ENCODE results near the gene UBAP2.
"Not testable (repeated sequence)": the region's sequence is repeated elsewhere in the genome, so short reads cannot be mapped to it uniquely, and the experiment has no call there.

UBAP2 gene

DNA sequence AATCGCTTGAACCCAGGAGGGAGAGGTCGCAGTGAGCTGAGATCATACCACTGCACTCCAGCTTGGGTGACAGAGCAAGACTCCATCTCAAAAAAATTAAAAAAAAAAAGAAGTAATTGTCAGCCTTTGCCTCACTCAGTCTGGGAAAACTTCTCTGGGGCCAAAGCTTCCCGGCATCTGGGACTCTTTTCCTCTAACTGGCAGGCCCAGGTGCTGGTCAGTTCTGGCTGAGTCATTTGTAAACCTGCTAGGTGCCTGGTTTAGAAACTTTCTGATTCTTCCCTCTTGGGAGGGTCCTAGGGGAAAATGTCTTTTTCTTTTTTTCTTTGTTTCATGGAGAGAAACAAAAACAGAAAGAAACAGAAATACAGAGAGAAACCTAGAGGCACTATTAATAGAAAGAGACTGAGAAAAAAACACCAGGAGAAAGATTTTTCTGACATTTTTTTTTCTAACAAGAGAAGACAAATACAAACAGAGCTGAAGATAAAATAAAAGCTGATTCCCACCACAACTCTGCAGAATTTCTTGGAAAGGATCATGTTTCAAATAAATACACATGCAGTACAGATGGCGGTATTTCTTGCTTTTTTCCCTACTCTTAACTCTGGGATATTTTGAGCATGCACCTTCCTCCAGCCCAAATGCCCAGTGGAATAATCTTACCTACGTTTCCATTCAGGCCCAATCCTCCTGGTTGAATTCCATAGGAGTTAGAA, 22.1 kb upstream of the UBAP2 start:
- peaks cover 3% of the 10 kb centered on the region for H3K4me1 Mint-ChIP-seq (ENCODE audit: low read depth)
- no peak overlapping the region for H3K27ac Mint-ChIP-seq
- no peak overlapping the region for H3K4me3 Mint-ChIP-seq

DNA sequence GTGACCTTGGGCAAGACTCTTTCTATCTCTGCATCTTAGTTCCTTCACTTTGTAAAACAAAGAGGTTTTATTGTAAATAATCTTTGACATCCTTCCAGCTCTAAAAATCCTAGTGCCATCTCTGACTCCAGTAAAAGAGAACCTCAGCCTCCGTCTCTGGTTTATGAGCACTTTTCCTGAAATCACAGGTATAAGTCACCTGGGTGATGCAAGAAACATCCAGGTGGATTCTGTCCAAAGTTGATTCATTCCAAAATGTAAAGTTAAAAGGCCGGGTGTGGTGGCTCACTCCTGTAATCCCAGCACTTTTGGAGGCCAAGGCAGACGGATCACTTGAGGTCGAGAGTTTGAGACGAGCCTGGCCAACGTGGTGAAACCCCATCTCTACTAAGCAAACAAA, 21.1 kb upstream of the UBAP2 start:
- no peak overlapping the region for H3K4me3 Mint-ChIP-seq
- no peaks in the 10 kb centered on the region for H3K9me3 Mint-ChIP-seq (ENCODE audit: low read depth)
- no peaks in the 10 kb centered on the region for H3K27me3 Mint-ChIP-seq
- H3K36me3 Mint-ChIP-seq = no peaks in the 10 kb centered on the region
- peaks cover 3% of the 10 kb centered on the region for H3K4me1 Mint-ChIP-seq (ENCODE audit: low read depth)
- H3K27ac Mint-ChIP-seq = no peak overlapping the region

More for the DNA sequence above, 22.1 kb upstream of the UBAP2 start:
- H3K27me3 Mint-ChIP-seq = no peaks in the 10 kb centered on the region
- H3K36me3 Mint-ChIP-seq = no peaks in the 10 kb centered on the region
- no peaks in the 10 kb centered on the region for H3K9me3 Mint-ChIP-seq (ENCODE audit: low read depth)

DNA sequence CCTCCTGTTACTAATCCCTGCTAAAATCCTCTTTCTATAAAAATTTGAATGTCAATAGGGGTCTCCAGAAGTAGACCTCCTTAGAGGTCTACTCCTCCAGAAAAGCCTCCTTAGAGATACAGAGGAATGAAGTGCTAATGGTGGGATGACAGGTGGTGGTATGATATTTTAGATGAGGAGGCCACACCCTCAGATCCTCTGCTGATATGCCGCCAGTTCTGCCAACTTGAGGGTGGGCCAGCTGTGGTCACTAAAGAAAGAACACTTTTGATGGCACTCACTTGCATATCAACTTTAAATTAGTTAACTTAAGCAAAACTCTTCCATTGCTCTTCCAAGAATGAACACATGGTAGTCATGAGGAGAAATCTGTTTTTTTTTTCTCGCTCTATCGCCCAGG, 16.9 kb upstream of the UBAP2 start:
- Mint-ChIP-seq H3K4me3 (no peak overlapping the region), H3K4me1 (ENCODE audit: low read depth) (no peaks in the 10 kb centered on the region), H3K27me3 (no peaks in the 10 kb centered on the region), H3K27ac (no peak overlapping the region), H3K9me3 (ENCODE audit: low read depth) (no peaks in the 10 kb centered on the region), H3K36me3 (no peaks in the 10 kb centered on the region)

DNA sequence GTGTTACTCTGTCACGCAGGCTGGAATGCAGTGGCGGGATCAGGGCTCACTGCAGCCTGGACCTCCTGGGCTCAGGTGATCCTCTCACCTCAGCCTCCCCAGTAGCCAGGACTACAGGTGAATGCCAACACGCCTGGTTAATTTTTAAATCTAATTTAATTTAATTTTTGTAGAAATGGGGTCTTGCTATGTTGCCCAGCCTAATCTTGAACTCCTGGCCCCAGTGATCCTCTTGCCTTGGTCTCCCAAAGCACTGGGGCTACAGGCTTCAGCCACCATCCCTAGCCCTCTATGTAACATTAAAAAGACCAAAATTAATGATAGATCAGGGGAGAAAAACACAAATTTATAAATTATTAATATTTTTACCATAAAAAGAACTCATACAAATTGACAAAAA, 11.3 kb upstream of the UBAP2 start:
- Mint-ChIP-seq H3K9me3 (ENCODE audit: low read depth) (no peaks in the 10 kb centered on the region), H3K4me3 (no peak overlapping the region), H3K27me3 (no peaks in the 10 kb centered on the region), H3K27ac (no peak overlapping the region), H3K4me1 (ENCODE audit: low read depth) (no peaks in the 10 kb centered on the region), H3K36me3 (no peaks in the 10 kb centered on the region)

DNA sequence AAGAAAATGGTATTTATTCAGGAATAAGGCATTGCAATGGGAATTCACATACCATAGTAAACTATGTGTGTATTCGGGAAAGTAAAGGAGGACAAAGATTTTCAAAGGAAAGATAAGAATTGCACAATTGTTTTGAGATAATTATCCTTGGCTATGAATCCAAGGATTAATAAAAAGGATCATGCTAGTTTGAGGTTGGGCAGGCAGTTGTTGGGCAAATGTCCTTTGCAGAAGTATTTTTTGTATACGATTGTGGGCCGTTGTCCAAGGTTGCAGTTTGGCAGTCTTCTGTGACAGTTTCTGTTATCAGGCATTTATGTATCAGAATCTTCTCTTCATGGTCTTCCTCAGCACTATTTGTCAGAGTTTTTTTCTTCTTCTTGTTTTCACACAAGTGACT, 10.6 kb upstream of the UBAP2 start:
- Mint-ChIP-seq H3K36me3 (no peaks in the 10 kb centered on the region), H3K9me3 (ENCODE audit: low read depth) (no peaks in the 10 kb centered on the region), H3K4me3 (no peak overlapping the region), H3K27me3 (no peaks in the 10 kb centered on the region), H3K27ac (no peak overlapping the region), H3K4me1 (ENCODE audit: low read depth) (no peaks in the 10 kb centered on the region)

DNA sequence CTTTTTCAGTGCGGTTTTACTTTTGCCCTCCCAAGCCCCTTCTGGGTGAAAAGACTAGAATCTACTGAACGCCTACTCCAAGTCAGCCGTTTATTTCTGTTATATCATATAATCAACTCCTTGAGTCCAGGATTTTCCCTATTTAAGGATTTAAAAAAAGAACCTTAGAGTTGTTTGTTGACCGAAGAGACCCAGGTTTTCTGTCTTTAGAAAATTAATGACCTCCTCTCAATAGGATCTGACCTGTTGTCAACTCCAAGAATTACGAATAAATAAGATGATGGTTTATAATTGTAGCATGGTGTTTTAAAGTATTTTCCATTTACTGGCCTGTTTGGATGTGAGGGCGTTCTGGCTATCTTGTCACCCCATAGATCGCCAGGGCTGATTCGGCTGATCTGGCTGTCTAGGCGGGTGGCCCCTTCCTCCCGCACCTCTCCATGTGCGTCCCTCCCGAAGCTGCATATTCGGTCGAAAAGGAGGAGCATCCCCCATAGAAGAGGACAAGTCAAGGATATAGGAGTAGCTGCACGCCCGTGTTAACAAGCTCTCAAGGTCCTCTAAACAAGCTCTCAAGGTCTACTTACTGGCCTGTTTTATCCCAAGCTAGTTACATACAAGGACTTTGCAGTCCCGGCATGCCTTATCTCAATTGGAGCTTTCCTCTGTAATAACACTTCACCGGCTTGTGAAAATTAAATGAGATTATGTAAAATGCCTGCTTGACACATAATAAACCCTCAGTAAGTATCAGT, 1.1 kb upstream of the UBAP2 start:
- H3K4me1 Mint-ChIP-seq (ENCODE audit: low read depth) = peaks cover 28% of the 10 kb centered on the region
- no peaks in the 10 kb centered on the region for H3K27me3 Mint-ChIP-seq
- no peaks in the 10 kb centered on the region for H3K36me3 Mint-ChIP-seq
- peak overlapping the region; percentile 97 for H3K4me3 Mint-ChIP-seq
- peak overlapping the region; percentile 100 for H3K27ac Mint-ChIP-seq
- no peaks in the 10 kb centered on the region for H3K9me3 Mint-ChIP-seq (ENCODE audit: low read depth)

DNA sequence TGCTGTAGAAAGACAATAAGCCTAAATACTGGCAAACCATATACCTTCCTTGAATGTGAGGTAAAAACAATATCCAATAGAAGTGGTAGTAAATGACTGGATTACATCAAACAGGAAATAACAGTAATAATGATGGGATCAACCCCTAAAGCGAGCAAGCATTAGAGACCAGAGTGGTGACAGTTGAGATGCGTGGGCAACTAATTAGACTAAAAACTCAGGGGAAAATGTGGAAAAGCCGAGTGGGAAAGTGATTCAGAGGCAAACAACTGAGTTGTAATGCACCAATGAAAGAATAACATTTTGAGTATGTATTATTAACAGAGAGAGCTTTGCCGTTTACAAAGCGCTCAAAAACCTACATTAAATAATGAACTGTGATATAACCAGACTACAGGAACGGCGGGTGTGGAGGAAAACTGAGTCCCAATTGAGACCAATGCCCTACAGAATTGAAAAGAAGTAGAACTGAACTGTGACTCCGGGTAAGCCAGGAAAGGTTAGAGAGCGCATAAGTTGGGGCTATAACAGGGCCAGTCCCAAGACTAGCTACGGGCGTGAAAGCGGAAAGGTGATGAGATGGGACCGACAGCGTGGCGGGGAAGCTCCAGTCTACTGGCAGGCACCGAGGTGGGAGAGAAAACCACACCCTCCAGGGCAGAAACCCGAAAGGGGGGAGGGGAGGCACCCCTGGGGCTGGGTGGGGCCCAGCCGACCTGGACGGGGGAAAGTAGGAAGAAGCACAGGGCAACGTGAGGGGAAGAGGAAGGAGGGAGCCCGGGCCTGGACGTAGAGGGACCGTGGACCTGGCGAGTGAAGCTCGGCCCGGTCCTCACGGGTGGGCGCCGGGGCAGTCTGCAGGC, 592 bp downstream of the UBAP2 start:
- peak overlapping the region; percentile 100 for H3K27ac Mint-ChIP-seq
- no peaks in the 10 kb centered on the region for H3K27me3 Mint-ChIP-seq
- no peaks in the 10 kb centered on the region for H3K36me3 Mint-ChIP-seq
- H3K4me3 Mint-ChIP-seq = peak overlapping the region; percentile 97
- H3K4me1 Mint-ChIP-seq (ENCODE audit: low read depth) = peaks cover 29% of the 10 kb centered on the region
- H3K9me3 Mint-ChIP-seq (ENCODE audit: low read depth) = no peaks in the 10 kb centered on the region

DNA sequence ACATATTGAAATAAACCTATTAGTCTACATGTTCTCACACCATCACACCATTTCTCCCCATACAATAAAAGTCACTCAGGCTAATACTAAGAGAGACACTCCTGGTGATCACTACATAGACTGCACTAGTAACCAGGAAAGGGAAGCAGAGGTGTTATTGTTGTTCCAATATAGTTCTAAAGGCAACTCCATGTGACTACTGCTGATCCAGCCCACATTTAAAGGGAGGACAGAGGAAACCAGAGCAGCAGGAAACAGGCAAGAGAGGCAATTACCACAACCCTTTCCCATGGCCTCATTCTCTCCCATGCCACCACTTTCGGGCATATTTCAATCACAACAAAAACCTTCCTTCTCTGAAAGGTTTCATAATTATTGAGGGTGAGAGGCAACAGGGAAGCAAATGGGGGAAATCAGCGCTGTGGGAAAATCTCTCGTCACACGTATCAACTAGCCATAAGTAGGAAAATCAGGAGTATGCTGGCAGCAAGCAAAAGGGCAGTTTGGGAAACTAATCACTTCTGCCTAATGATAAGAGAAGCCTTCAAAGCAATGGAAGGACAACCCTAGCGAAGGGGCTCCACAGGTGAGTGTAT, 1.8 kb downstream of the UBAP2 start:
- H3K27me3 Mint-ChIP-seq = no peaks in the 10 kb centered on the region
- H3K27ac Mint-ChIP-seq = peak overlapping the region; percentile 58
- peaks cover 35% of the 10 kb centered on the region for H3K4me1 Mint-ChIP-seq (ENCODE audit: low read depth)
- H3K36me3 Mint-ChIP-seq = no peaks in the 10 kb centered on the region
- H3K4me3 Mint-ChIP-seq = peak overlapping the region; percentile 97
- H3K9me3 Mint-ChIP-seq (ENCODE audit: low read depth) = no peaks in the 10 kb centered on the region

DNA sequence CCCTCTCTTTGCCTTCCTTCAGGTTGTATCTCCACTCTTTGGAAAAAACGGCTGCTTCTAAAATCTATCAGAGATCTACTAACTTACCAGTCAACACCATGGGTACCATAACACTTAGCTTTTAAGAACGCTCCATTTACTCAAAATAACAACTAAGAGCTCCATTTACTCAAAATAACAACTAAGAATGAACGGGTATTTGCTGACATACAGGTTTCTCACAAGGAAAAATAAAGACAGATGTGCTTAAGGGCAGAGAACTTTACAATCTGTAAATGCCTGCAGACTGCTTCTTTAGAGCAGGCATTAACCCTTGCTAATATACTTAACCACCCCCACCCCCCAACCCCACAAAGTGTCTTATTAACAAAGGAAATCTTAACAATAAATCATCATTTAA, 2.8 kb downstream of the UBAP2 start:
- Mint-ChIP-seq H3K9me3 (ENCODE audit: low read depth) (no peaks in the 10 kb centered on the region), H3K27me3 (no peaks in the 10 kb centered on the region), H3K4me1 (ENCODE audit: low read depth) (peaks cover 36% of the 10 kb centered on the region), H3K36me3 (no peaks in the 10 kb centered on the region), H3K27ac (no peak overlapping the region), H3K4me3 (peak overlapping the region; percentile 57)

DNA sequence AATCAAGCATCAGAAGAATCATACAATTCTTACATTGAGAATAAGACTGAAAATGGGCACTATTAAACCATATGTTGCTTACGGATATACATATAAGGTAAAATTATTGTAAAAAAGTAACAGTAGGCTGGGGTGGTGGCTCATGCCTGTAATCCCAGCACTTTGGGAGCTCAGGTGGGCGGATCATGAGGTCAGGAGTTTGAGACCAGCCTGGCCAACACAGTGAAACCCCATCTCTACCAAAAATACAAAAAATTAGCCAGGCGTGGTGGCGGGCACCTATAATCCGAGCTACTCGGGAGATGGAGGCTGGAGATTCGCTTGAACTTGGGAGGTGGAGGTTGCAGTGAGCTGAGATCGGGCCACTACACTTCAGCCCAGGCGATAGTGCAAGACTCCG, 6.6 kb downstream of the UBAP2 start:
- not testable (repeated sequence) for H3K27ac Mint-ChIP-seq; H3K36me3 Mint-ChIP-seq; H3K9me3 Mint-ChIP-seq (ENCODE audit: low read depth); H3K27me3 Mint-ChIP-seq; H3K4me3 Mint-ChIP-seq
- peaks cover 25% of the 10 kb centered on the region for H3K4me1 Mint-ChIP-seq (ENCODE audit: low read depth)

DNA sequence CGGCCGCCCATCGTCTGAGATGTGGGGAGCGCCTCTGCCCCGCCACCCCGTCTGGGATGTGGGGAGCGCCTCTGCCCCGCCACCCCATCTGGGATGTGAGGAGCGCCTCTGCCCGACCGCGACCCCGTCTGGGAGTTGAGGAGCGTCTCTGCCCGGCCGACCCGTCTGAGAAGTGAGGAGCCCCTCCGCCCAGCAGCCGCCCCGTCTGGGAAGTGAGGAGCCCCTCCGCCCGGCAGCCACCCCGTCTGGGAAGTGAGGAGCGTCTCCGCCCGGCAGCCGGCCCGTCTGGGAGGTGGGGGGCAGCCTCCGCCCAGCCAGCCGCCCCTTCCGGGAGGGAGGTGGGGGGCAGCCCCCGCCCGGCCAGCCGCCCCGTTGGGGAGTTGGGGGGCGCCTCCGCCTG, 9.8 kb downstream of the UBAP2 start:
- peaks cover 20% of the 10 kb centered on the region for H3K4me1 Mint-ChIP-seq (ENCODE audit: low read depth)
- not testable (repeated sequence) for H3K27ac Mint-ChIP-seq; H3K36me3 Mint-ChIP-seq; H3K4me3 Mint-ChIP-seq; H3K27me3 Mint-ChIP-seq; H3K9me3 Mint-ChIP-seq (ENCODE audit: low read depth)

DNA sequence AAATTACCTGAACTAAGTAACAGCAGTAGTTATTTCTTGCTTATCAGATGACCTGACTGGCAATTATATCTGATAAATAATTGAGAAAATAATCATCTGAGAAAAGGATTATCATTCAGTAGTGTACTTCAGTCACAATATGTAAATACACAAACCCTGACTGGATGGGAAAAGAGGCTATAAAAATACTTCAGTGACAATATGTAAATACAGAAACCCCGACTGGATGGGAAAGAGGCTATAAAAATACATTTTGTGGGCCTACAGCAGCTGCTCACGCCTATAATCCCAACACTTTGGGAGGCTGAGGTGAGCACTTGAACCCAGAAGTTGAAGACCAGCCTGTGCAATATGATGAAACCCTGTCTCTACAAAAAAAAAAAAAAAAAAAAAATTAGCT, 11.1 kb downstream of the UBAP2 start:
- Mint-ChIP-seq H3K9me3 (ENCODE audit: low read depth) (no peaks in the 10 kb centered on the region), H3K4me1 (ENCODE audit: low read depth) (peaks cover 20% of the 10 kb centered on the region), H3K4me3 (no peak overlapping the region), H3K36me3 (no peaks in the 10 kb centered on the region), H3K27ac (no peak overlapping the region), H3K27me3 (no peaks in the 10 kb centered on the region)

DNA sequence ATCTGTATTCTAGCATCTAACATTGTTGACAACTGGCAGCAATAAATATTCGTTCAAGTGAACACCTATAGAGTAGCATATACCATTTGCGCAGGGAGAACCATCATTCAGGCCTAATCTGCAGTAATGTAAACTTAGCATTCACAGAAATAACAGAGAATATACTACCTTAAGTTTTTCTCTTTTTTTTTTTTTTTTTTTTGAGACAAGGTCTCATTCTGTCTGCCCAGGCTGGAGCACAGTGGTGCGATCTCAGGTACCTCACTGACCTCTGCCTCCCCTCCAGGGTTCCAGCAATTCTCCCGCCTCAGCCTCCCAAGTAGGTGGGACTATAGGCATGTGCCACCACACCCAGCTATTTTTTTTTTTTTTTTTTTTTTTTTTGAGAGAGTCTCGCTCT, 12.1 kb downstream of the UBAP2 start:
- H3K27ac Mint-ChIP-seq = no peak overlapping the region
- H3K36me3 Mint-ChIP-seq = peaks cover 3% of the 10 kb centered on the region
- H3K4me3 Mint-ChIP-seq = no peak overlapping the region
- H3K9me3 Mint-ChIP-seq (ENCODE audit: low read depth) = no peaks in the 10 kb centered on the region
- no peaks in the 10 kb centered on the region for H3K27me3 Mint-ChIP-seq
- peaks cover 20% of the 10 kb centered on the region for H3K4me1 Mint-ChIP-seq (ENCODE audit: low read depth)

DNA sequence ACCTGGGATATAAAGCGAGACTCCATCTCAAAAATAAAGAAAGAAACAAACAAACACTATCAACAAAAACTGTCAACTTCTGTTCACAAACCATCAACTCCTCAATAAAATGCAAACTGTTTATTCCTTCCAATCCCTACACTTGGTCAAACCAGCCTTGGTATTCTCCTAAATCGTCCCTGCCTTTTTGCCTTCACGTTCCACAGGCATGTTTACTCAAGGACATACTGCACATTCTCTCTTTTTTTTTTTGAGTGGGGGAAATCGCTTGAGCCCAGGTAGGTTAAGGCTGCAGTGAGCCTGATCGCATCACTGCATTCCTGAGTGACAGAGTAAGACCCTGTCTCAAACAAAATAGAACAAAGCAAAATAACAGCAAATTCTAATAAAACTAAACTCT, 13.0 kb downstream of the UBAP2 start:
- H3K4me3 Mint-ChIP-seq = no peak overlapping the region
- H3K27me3 Mint-ChIP-seq = no peaks in the 10 kb centered on the region
- no peak overlapping the region for H3K27ac Mint-ChIP-seq

DNA sequence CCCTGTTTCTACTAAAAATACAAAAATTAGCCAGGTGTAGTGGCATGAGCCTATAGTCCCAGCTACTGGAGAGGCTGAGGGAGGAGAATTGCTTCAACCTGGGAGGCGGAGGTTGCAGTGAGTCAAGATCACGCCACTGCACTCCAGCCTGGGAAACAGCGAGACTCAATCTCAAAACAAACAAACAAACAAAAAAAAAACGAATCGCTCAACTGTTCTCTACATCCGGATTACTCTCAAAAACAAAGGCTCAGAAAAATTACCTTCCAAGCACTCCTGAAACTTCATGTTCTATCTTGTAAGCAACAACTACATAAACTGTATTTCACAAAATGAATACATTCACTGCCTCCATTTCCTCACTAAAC, 14.0 kb downstream of the UBAP2 start:
- H3K27me3 Mint-ChIP-seq = no peaks in the 10 kb centered on the region
- H3K36me3 Mint-ChIP-seq = peaks cover 3% of the 10 kb centered on the region
- no peaks in the 10 kb centered on the region for H3K9me3 Mint-ChIP-seq (ENCODE audit: low read depth)
- H3K27ac Mint-ChIP-seq = no peak overlapping the region
- H3K4me3 Mint-ChIP-seq = no peak overlapping the region
- H3K4me1 Mint-ChIP-seq (ENCODE audit: low read depth) = peaks cover 19% of the 10 kb centered on the region

More for the DNA sequence above, 13.0 kb downstream of the UBAP2 start:
- Mint-ChIP-seq H3K36me3 (peaks cover 3% of the 10 kb centered on the region), H3K4me1 (ENCODE audit: low read depth) (peaks cover 19% of the 10 kb centered on the region), H3K9me3 (ENCODE audit: low read depth) (no peaks in the 10 kb centered on the region)

All from activated naive CD8-positive, alpha-beta T cell (primary cell).